Neural progenitor cell (in vitro differentiated cells): ENCODE data around the gene UGT1A1. TPM values are rescaled to one million over a fixed set of nuclear protein-coding genes. Genes with fewer than 3 reads are reported as not detected.

ENCODE experiments used
- DNase-seq: peaks from one replicate; pipeline ENCODE4 v3.0.0-alpha.2; 2016; ENCODE audit warnings: low spot score
- H2AFZ ChIP-seq: fragments of 200-600 bp; sonication (generic); replicated peaks from 2 replicates; pipeline ENCODE4 v1.6.1; 2016; ENCODE audit warnings: antibody characterized with exemption
- H3F3A ChIP-seq: fragments of 200-600 bp; sonication (generic); 2 replicates; pipeline ENCODE4 v1.6.1; 2016; ENCODE audit warnings: antibody characterized with exemption, low read depth
- H3K27ac ChIP-seq: fragments of 200-600 bp; sonication (generic); 2 replicates; pipeline ENCODE4 v1.5.1; 2016; ENCODE audit warnings: mild to moderate bottlenecking
- H3K27me3 ChIP-seq: fragments of 200-600 bp; sonication (generic); 2 replicates; pipeline ENCODE4 v1.6.1; 2016; ENCODE audit warnings: mild to moderate bottlenecking, moderate library complexity
- H3K36me3 ChIP-seq: fragments of 200-600 bp; sonication (generic); 2 replicates; pipeline ENCODE4 v1.5.1; 2016
- H3K4me1 ChIP-seq: fragments of 200-600 bp; sonication (generic); 2 replicates; pipeline ENCODE4 v1.6.1; 2016; ENCODE audit warnings: mixed run types
- H3K4me2 ChIP-seq: fragments of 200-600 bp; sonication (generic); 2 replicates; pipeline ENCODE4 v1.6.1; 2016
- H3K4me3 ChIP-seq: fragments of 200-600 bp; sonication (generic); 2 replicates; pipeline ENCODE4 v1.5.1; 2016
- H3K79me2 ChIP-seq: fragments of 200-600 bp; sonication (generic); 2 replicates; pipeline ENCODE4 v1.6.1; 2016; ENCODE audit warnings: low read depth
- H3K9ac ChIP-seq: fragments of 200-600 bp; sonication (generic); 2 replicates; pipeline ENCODE4 v1.6.1; 2016
- H3K9me3 ChIP-seq: fragments of 200-600 bp; sonication (generic); 2 replicates; pipeline ENCODE4 v1.5.1; 2016; ENCODE audit warnings: low read depth
- H4K20me1 ChIP-seq: fragments of 200-600 bp; sonication (generic); 2 replicates; pipeline ENCODE4 v1.6.1; 2016; ENCODE audit warnings: low read depth
- H3K27ac Mint-ChIP-seq: 3 replicates; pipeline ENCODE4 v1.8.0; 2021; ENCODE audit warnings: mixed read lengths
- H3K27me3 Mint-ChIP-seq: 2 replicates; pipeline ENCODE4 v1.8.0; 2022; ENCODE audit warnings: low read depth, mild to moderate bottlenecking, inconsistent platforms, moderate library complexity, mixed read lengths; ENCODE audit not compliant: insufficient read depth
- H3K36me3 Mint-ChIP-seq: 3 replicates; pipeline ENCODE4 v1.8.0; 2021; ENCODE audit warnings: mixed read lengths
- H3K4me1 Mint-ChIP-seq: 3 replicates; pipeline ENCODE4 v1.8.0; 2021; ENCODE audit warnings: mixed read lengths
- H3K4me3 Mint-ChIP-seq: 3 replicates; pipeline ENCODE4 v1.8.0; 2021; ENCODE audit warnings: mild to moderate bottlenecking, moderate library complexity, mixed read lengths
- H3K9me3 Mint-ChIP-seq: 3 replicates; pipeline ENCODE4 v1.8.0; 2020; ENCODE audit warnings: mixed read lengths
- CTCF ChIP-seq: fragments of 200-600 bp; sonication (generic); IDR thresholded peaks from 2 replicates; pipeline ENCODE4 v1.5.1; 2017; ENCODE audit warnings: antibody characterized with exemption, mild to moderate bottlenecking
- EZH2 ChIP-seq: fragments of 200-600 bp; sonication (generic); IDR thresholded peaks from 2 replicates; pipeline ENCODE4 v1.6.1; 2017; ENCODE audit warnings: antibody characterized with exemption, mild to moderate bottlenecking, moderate library complexity
- EZH2phosphoT487 ChIP-seq: fragments of 200-600 bp; sonication (generic); IDR thresholded peaks from 2 replicates; pipeline ENCODE4 v1.6.1; 2017; ENCODE audit warnings: antibody characterized with exemption
- total RNA-seq: library from RNA; depleted of rRNA; stranded (reverse); fragments of >200 nt; gene quantifications from 2 replicates; pipeline ENCODE4 v1.2.3, GENCODE V29; 2015; ENCODE audit warnings: low replicate concordance

UGT1A1 gene
- total RNA-seq, 1 donor from 2014 or later: not detected

DNA sequence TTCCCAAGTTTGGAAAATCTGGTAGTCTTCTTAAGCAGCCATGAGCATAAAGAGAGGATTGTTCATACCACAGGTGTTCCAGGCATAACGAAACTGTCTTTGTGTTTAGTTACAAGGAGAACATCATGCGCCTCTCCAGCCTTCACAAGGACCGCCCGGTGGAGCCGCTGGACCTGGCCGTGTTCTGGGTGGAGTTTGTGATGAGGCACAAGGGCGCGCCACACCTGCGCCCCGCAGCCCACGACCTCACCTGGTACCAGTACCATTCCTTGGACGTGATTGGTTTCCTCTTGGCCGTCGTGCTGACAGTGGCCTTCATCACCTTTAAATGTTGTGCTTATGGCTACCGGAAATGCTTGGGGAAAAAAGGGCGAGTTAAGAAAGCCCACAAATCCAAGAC, 12.1 kb downstream of the UGT1A1 start:
- Histone ChIP-seq H3K4me2 (no peak overlapping the region), H2AFZ (no peak overlapping the region), H3K9me3 (no peaks in the 10 kb centered on the region), H3K79me2 (no peaks in the 10 kb centered on the region), H3K36me3 (no peaks in the 10 kb centered on the region), H3F3A (no peaks in the 10 kb centered on the region), H3K9ac (no peak overlapping the region), H3K4me3 (no peak overlapping the region), H3K4me1 (no peaks in the 10 kb centered on the region), H4K20me1 (no peaks in the 10 kb centered on the region), H3K27ac (no peak overlapping the region), H3K27me3 (no peaks in the 10 kb centered on the region)
- peaks cover 30% of the 10 kb centered on the region for H3K9me3 Mint-ChIP-seq
- no peak overlapping the region for H3K4me3 Mint-ChIP-seq
- peaks cover 10% of the 10 kb centered on the region for H3K4me1 Mint-ChIP-seq
- peaks cover 5% of the 10 kb centered on the region for H3K36me3 Mint-ChIP-seq
- peaks cover 7% of the 10 kb centered on the region for H3K27me3 Mint-ChIP-seq
- no peak overlapping the region for H3K27ac Mint-ChIP-seq
- DNase-seq: no peak
- no peak for TF ChIP-seq EZH2phosphoT487
- TF ChIP-seq EZH2: no peak
- no peak for TF ChIP-seq CTCF

DNA sequence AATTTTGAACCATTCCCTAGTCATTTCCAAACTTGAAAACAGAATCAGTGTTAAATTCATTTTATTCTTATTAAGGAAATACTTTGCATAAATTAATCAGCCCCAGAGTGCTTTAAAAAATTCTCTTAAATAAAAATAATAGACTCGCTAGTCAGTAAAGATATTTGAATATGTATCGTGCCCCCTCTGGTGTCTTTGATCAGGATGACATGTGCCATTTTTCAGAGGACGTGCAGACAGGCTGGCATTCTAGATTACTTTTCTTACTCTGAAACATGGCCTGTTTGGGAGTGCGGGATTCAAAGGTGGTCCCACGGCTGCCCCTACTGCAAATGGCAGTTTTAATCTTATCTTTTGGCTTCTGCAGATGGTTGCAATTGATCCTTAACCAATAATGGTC, 12.5 kb downstream of the UGT1A1 start:
- Mint-ChIP-seq H3K4me1 (peaks cover 7% of the 10 kb centered on the region), H3K4me3 (no peak overlapping the region), H3K36me3 (peaks cover 5% of the 10 kb centered on the region), H3K27ac (no peak overlapping the region), H3K9me3 (peaks cover 28% of the 10 kb centered on the region), H3K27me3 (peaks cover 7% of the 10 kb centered on the region)
- H4K20me1 ChIP-seq: no peaks in the 10 kb centered on the region
- no peaks in the 10 kb centered on the region for H3F3A ChIP-seq
- TF ChIP-seq EZH2 (no peak), CTCF (no peak), EZH2phosphoT487 (no peak)
- H3K4me1 ChIP-seq: no peaks in the 10 kb centered on the region
- no peak overlapping the region for H3K27ac ChIP-seq
- H3K4me3 ChIP-seq: no peak overlapping the region
- H3K4me2 ChIP-seq: no peak overlapping the region
- H2AFZ ChIP-seq: no peak overlapping the region
- H3K27me3 ChIP-seq: no peaks in the 10 kb centered on the region
- H3K9ac ChIP-seq: no peak overlapping the region
- H3K79me2 ChIP-seq: no peaks in the 10 kb centered on the region
- H3K9me3 ChIP-seq: no peaks in the 10 kb centered on the region
- no peaks in the 10 kb centered on the region for H3K36me3 ChIP-seq
- no peak for DNase-seq

- Histone ChIP-seq H3K4me1 (no peaks in the 10 kb centered on the region), H3K79me2 (no peaks in the 10 kb centered on the region), H4K20me1 (no peaks in the 10 kb centered on the region), H2AFZ (no peak overlapping the region), H3F3A (no peaks in the 10 kb centered on the region), H3K36me3 (no peaks in the 10 kb centered on the region), H3K27me3 (no peaks in the 10 kb centered on the region), H3K9ac (no peak overlapping the region), H3K4me2 (no peak overlapping the region), H3K4me3 (no peak overlapping the region), H3K9me3 (no peaks in the 10 kb centered on the region), H3K27ac (no peak overlapping the region)
- Mint-ChIP-seq H3K9me3 (peaks cover 26% of the 10 kb centered on the region), H3K27me3 (peaks cover 7% of the 10 kb centered on the region), H3K36me3 (peaks cover 3% of the 10 kb centered on the region), H3K27ac (no peak overlapping the region), H3K4me1 (no peaks in the 10 kb centered on the region), H3K4me3 (no peak overlapping the region)
- DNase-seq: no peak
- TF ChIP-seq EZH2 (no peak), EZH2phosphoT487 (no peak), CTCF (no peak)
These were observed 13.8 kb downstream of the UGT1A1 start for GRCh38 chr2:233773854-233774253.
